Activated T-helper 1 cell treated with anti-CD3 and anti-CD28 coated beads, Interleukin-12 subunit alpha, Interleukin-12 subunit beta, Interleukin-2, Interleukin-4 antibody, amounts not matched to agents 30 ng/mL and 10 ng/mL and 1 ng/mL, durations not matched to agents 14 hours and 24 hours and 36 hours (primary cell): ENCODE data around the gene OR4Q2. TPM values are rescaled to one million over a fixed set of nuclear protein-coding genes. Genes with fewer than 3 reads are reported as not detected.

Source experiments
- total RNA-seq: library from RNA; stranded (reverse); gene quantifications from 2 replicates; pipeline ENCODE4 v1.2.3, GENCODE V29; 2022

Gene OR4Q2
- total RNA-seq, 1 donor from 2014 or later, result not detected

Other genes starting within 250 kb of the OR4Q2 start
- not detected in 2 replicates for gene OR4M1, start 228.7 kb upstream of the OR4Q2 start, total RNA-seq
- not detected in 2 replicates for gene OR4N2, start 198.4 kb upstream of the OR4Q2 start, total RNA-seq
- not detected in 2 replicates for gene OR4K2, start 127.0 kb upstream of the OR4Q2 start, total RNA-seq
- gene OR4K5, start 81.6 kb upstream of the OR4Q2 start, total RNA-seq, result not detected in 2 replicates
- not detected in 2 replicates for gene OR4K1, start 71.2 kb upstream of the OR4Q2 start, total RNA-seq
- gene OR4K15, start 26.6 kb upstream of the OR4Q2 start, total RNA-seq, result not detected in 2 replicates
- gene OR4K14, start 17.1 kb downstream of the OR4Q2 start, total RNA-seq, result not detected in 2 replicates
- gene OR4K13, start 33.9 kb downstream of the OR4Q2 start, total RNA-seq, result not detected in 2 replicates
- gene OR4L1, start 57.9 kb downstream of the OR4Q2 start, total RNA-seq, result not detected in 2 replicates
- gene OR4K17, start 108.6 kb downstream of the OR4Q2 start, total RNA-seq, result not detected in 2 replicates
- not detected in 2 replicates for gene OR4N5, start 136.7 kb downstream of the OR4Q2 start, total RNA-seq
- gene OR11G2, start 188.7 kb downstream of the OR4Q2 start, total RNA-seq, result not detected in 2 replicates
- gene OR11H6, start 221.5 kb downstream of the OR4Q2 start, total RNA-seq, result not detected in 2 replicates
- not detected in 2 replicates for gene OR11H7, start 226.8 kb downstream of the OR4Q2 start, total RNA-seq
- not detected in 2 replicates for gene OR11H4, start 237.1 kb downstream of the OR4Q2 start, total RNA-seq